HepG2 (cell line): Measurements from ENCODE around the gene TMEM217. TPM values are rescaled to one million over a fixed set of nuclear protein-coding genes. Genes with fewer than 3 reads are reported as not detected.

Source experiments
- ATAC-seq: fragments of 200-7000 bp; cut with Tn5 transposase; 3 replicates; pipeline ENCODE4 v1.9.1; 2020; ENCODE audit warnings: mild to moderate bottlenecking, moderate library complexity
- BruUV-seq: library from RNA; stranded (reverse); fragments of 400-500 nt; replicated peaks from 2 replicates; lab custom pipeline; 2021; lab: Mats Ljungman, UMichigan
- CTCF ChIA-PET: fragments of 300-600 bp; formaldehyde crosslinking; extraction: SDS; loops from one replicate; lab custom pipeline; 2021; ENCODE audit warnings: low total read pairs, inconsistent platforms, low intra/inter-chr PET ratio; lab: Yijun Ruan, JAX
- POLR2A ChIA-PET: fragments of 350-600 bp; sonication (Branson Sonifier 250); formaldehyde crosslinking; loops from one replicate; lab custom pipeline; 2020; ENCODE audit warnings: antibody characterized with exemption, inconsistent platforms; lab: Yijun Ruan, JAX
- DNase-seq: peaks from one replicate; pipeline ENCODE4 v3.0.0-alpha.2; 2015; ENCODE audit warnings: low spot score
- FAIRE-seq: peaks from 3 replicates; lab custom pipeline; 2011; peaks lifted over from hg19 to GRCh38; lab: Jason Lieb, UNC
- H2AFZ ChIP-seq: one replicate; pipeline ENCODE4 v1.6.1; 2011; ENCODE audit warnings: low read length, inconsistent platforms
- H3K27ac ChIP-seq: fragments of 300-600 bp; 3 replicates; pipeline ENCODE4 v1.8.0; 2011; ENCODE audit warnings: mixed run types, mild to moderate bottlenecking, mixed read lengths, low read length, inconsistent platforms; ENCODE audit not compliant: insufficient read depth; ENCODE audit errors: extremely low read length
- H3K27me3 ChIP-seq, 2 experiments: fragments of 200-600 bp in 1 of 2; 2 replicates in 1 of 2; 3 replicates in 1 of 2; pipeline versions ENCODE4 v1.6.0 to v1.8.0; 2011; ENCODE audit warnings: low read length in 2 of 2, mild to moderate bottlenecking in 2 of 2, moderate library complexity in 2 of 2, inconsistent platforms in 1 of 2; ENCODE audit not compliant: insufficient read depth in 2 of 2, control insufficient read depth in 1 of 2
- H3K36me3 ChIP-seq, 2 experiments: fragments of 200-600 bp in 1 of 2; replicated peaks in 1 of 2; 2 replicates in 1 of 2; 3 replicates in 1 of 2; pipeline versions ENCODE4 v1.5.1 to v1.8.0; 2011; ENCODE audit warnings: low read length in 2 of 2, inconsistent platforms in 1 of 2; ENCODE audit not compliant: insufficient read depth in 2 of 2, control insufficient read depth in 1 of 2
- H3K4me1 ChIP-seq: 2 replicates; pipeline ENCODE4 v1.5.1; 2012; ENCODE audit warnings: low read length, inconsistent platforms; ENCODE audit not compliant: insufficient read depth
- H3K4me2 ChIP-seq: 2 replicates; pipeline ENCODE4 v1.6.0; 2011; ENCODE audit warnings: low read depth, low read length, inconsistent platforms
- H3K4me3 ChIP-seq, 3 experiments: fragments of 200-600 bp in 1 of 3; sonication (generic), shearing (Covaris generic) in 1 of 3; replicated peaks in 1 of 3; 2 replicates each; pipeline ENCODE4 v1.5.1; 2011 to 2016; ENCODE audit warnings: low read length in 3 of 3, inconsistent platforms in 2 of 3, low read depth in 2 of 3, mild to moderate bottlenecking in 2 of 3, control low read depth in 1 of 3, mixed read lengths in 1 of 3; ENCODE audit not compliant: insufficient read depth in 1 of 3
- H3K79me2 ChIP-seq: one replicate; pipeline ENCODE4 v1.6.1; 2011; ENCODE audit warnings: low read length, inconsistent platforms; ENCODE audit not compliant: insufficient read depth
- H3K9ac ChIP-seq: 2 replicates; pipeline ENCODE4 v1.6.0; 2011; ENCODE audit warnings: mild to moderate bottlenecking, low read depth, low read length, inconsistent platforms; ENCODE audit not compliant: insufficient read depth
- H3K9me3 ChIP-seq: 2 replicates; pipeline ENCODE4 v1.5.1; 2012; ENCODE audit warnings: mild to moderate bottlenecking, low read length
- H4K20me1 ChIP-seq: 2 replicates; pipeline ENCODE4 v1.6.0; 2011; ENCODE audit warnings: inconsistent platforms, mild to moderate bottlenecking, low read length, moderate library complexity; ENCODE audit not compliant: insufficient read depth
- DBP ChIP-seq: sonication (generic); formaldehyde crosslinking; IDR thresholded peaks from 2 replicates; pipeline ENCODE4 v1.4.0; 2020; ENCODE audit warnings: missing genetic modification reagents; ENCODE audit errors: not compliant biosample characterization
- EEA1 ChIP-seq: sonication (generic); formaldehyde crosslinking; IDR thresholded peaks from 2 replicates; pipeline ENCODE4 v1.5.1; 2020; ENCODE audit warnings: mild to moderate bottlenecking, missing genetic modification reagents, borderline replicate concordance
- HIC2 ChIP-seq: sonication (generic); formaldehyde crosslinking; IDR thresholded peaks from 2 replicates; pipeline ENCODE4 v1.9.0; 2022; ENCODE audit warnings: low read depth, missing genetic modification reagents
- HOXA3 ChIP-seq: sonication (generic); formaldehyde crosslinking; IDR thresholded peaks from 2 replicates; pipeline ENCODE4 v1.5.0; 2020; ENCODE audit warnings: missing genetic modification reagents
- IKZF1 ChIP-seq: fragments of 450-650 bp; IDR thresholded peaks from 2 replicates; pipeline ENCODE4 v1.7.1; 2016
- TARDBP ChIP-seq: sonication (generic); formaldehyde crosslinking; IDR thresholded peaks from 2 replicates; pipeline ENCODE4 v1.8.0; 2022; ENCODE audit warnings: mild to moderate bottlenecking, missing genetic modification reagents
- ZMYM3 ChIP-seq: sonication (generic); formaldehyde crosslinking; IDR thresholded peaks from 2 replicates; pipeline ENCODE4 v1.5.1; 2020; ENCODE audit warnings: mild to moderate bottlenecking, missing genetic modification reagents
- ZNF264 ChIP-seq: sonication (generic); formaldehyde crosslinking; IDR thresholded peaks from 2 replicates; pipeline ENCODE4 v1.4.0; 2020; ENCODE audit warnings: missing genetic modification reagents
- ZNF644 ChIP-seq: IDR thresholded peaks from 2 replicates; pipeline ENCODE4 v1.6.1; 2016; ENCODE audit warnings: low read depth
- ZNF678 ChIP-seq: sonication (generic); formaldehyde crosslinking; IDR thresholded peaks from 2 replicates; pipeline ENCODE4 v1.4.0; 2020; ENCODE audit warnings: mild to moderate bottlenecking, missing genetic modification reagents
- ZNF839 ChIP-seq: sonication (generic); formaldehyde crosslinking; IDR thresholded peaks from 2 replicates; pipeline ENCODE4 v1.4.0; 2020; ENCODE audit warnings: missing genetic modification reagents, mild to moderate bottlenecking, borderline replicate concordance
- WGBS: methylation state at CpG from one replicate; pipeline ENCODE4 v1.1.6; 2017; ENCODE audit warnings: low lambda C conversion rate; 5-methylcytosine and 5-hydroxymethylcytosine counted together
- in situ Hi-C: cut with HindIII; loops from 2 replicates; pipeline ENCODE4 v1.10.0; 2017; ENCODE audit warnings: low pct_unique_long_range_greater_than_20kb; ENCODE audit not compliant: extremely low pct_ligation_motif_present
- intact Hi-C: fragments of 100-400 bp; cut with micrococcal nuclease; formaldehyde crosslinking; loops from one replicate; pipeline ENCODE4 v1.10.0; 2022; ENCODE audit not compliant: unreplicated experiment
- polyA plus RNA-seq, 8 experiments: library from polyadenylated mRNA; depleted of rRNA in 3 of 8; stranded (reverse) in 7 of 8; unstranded in 1 of 8; fragments of >200 nt; fragmentation: Illumina TruSeq in 4 of 8; extraction: Trizol in 4 of 8; gene quantifications; 2 replicates each; pipeline versions ENCODE4 v1.2.1 to v1.2.3, GENCODE V29; 2011 to 2016; ENCODE audit warnings: low read depth in 4 of 8, missing spikeins in 1 of 8, mixed read lengths in 1 of 8; ENCODE audit not compliant: insufficient read depth in 1 of 8
- total RNA-seq, 5 experiments: library from RNA; depleted of rRNA; stranded (reverse); fragments of >200 nt; fragmentation: Illumina TruSeq; extraction: Trizol; gene quantifications; 2 replicates each; pipeline ENCODE4 v1.2.3, GENCODE V29; 2016; ENCODE audit warnings: low read depth in 1 of 5

TMEM217 gene
- total and polyA plus RNA-seq, 2 of the 13 experiments (the other 11 are each of a cell fraction or from before 2014, with no cell fraction given) = 2.3 to 3.4 TPM

GRCh38 chr6:37293426-37293825 lies 35.5 kb upstream of the TMEM217 start:
- Histone ChIP-seq H3K79me2 (no peaks in the 10 kb centered on the region), H3K27ac (no peak overlapping the region), H3K9me3 (no peaks in the 10 kb centered on the region), H3K27me3 (no peaks in the 10 kb centered on the region), H2AFZ (no peak overlapping the region), H3K36me3 (peaks cover 22 to 52% of the 10 kb centered on the region in 2 experiments), H3K4me1 (no peaks in the 10 kb centered on the region), H3K9ac (no peak overlapping the region), H4K20me1 (no peaks in the 10 kb centered on the region), H3K4me2 (no peak overlapping the region), H3K4me3 (no peak overlapping the region)
- ATAC-seq (no peak), DNase-seq (no peak), FAIRE-seq (no peak)
- no peak for TF ChIP-seq IKZF1
- TF ChIP-seq ZNF839 (CRISPR knock-in tag) = no peak
- TF ChIP-seq ZNF644 = no peak
- POLR2A ChIA-PET = no interaction called here
- no TSS peak for BruUV-seq
- in situ Hi-C loops (no loop called here), intact Hi-C loops (no loop called here)
- CTCF ChIA-PET = no interaction called here

- peaks cover 30 to 58% of the 10 kb centered on the region in 2 experiments for H3K36me3 ChIP-seq
- no peaks in the 10 kb centered on the region for H3K79me2 ChIP-seq
- H3K27me3 ChIP-seq = no peaks in the 10 kb centered on the region
- POLR2A ChIA-PET = no interaction called here
- in situ Hi-C loops (no loop called here), intact Hi-C loops (no loop called here)
- 90% methylated on average over 3 of the region's 3 CpGs for WGBS
- TF ChIP-seq ZNF678 (no peak), HOXA3 (CRISPR knock-in tag) (no peak), ZMYM3 (no peak), ZNF264 (CRISPR knock-in tag) (no peak), TARDBP (CRISPR knock-in tag) (no peak), HIC2 (CRISPR knock-in tag) (no peak), DBP (CRISPR knock-in tag) (no peak), EEA1 (CRISPR knock-in tag) (no peak)
- no peak overlapping the region for H2AFZ ChIP-seq
- ATAC-seq = no peak
- H4K20me1 ChIP-seq = no peaks in the 10 kb centered on the region
- H3K4me3 ChIP-seq = no peak overlapping the region
- H3K9ac ChIP-seq = no peak overlapping the region
- no peaks in the 10 kb centered on the region for H3K4me1 ChIP-seq
- H3K4me2 ChIP-seq = no peak overlapping the region
- H3K9me3 ChIP-seq = no peaks in the 10 kb centered on the region
- CTCF ChIA-PET = no interaction called here
- no peak for FAIRE-seq
- DNase-seq = no peak
- no peak overlapping the region for H3K27ac ChIP-seq
- BruUV-seq = no TSS peak
Measured at GRCh38 chr6:37289931-37290330, 32.0 kb upstream of the TMEM217 start.
